Limb (tissue), 2 donors: ENCODE results near the gene ATN1.

ENCODE experiments used
- DNase-seq, 2 donors: peaks; one replicate each; pipeline ENCODE4 v3.0.0-alpha.2; 2016; ENCODE audit errors: extremely low spot score in 2 of 2

Gene ATN1

DNA sequence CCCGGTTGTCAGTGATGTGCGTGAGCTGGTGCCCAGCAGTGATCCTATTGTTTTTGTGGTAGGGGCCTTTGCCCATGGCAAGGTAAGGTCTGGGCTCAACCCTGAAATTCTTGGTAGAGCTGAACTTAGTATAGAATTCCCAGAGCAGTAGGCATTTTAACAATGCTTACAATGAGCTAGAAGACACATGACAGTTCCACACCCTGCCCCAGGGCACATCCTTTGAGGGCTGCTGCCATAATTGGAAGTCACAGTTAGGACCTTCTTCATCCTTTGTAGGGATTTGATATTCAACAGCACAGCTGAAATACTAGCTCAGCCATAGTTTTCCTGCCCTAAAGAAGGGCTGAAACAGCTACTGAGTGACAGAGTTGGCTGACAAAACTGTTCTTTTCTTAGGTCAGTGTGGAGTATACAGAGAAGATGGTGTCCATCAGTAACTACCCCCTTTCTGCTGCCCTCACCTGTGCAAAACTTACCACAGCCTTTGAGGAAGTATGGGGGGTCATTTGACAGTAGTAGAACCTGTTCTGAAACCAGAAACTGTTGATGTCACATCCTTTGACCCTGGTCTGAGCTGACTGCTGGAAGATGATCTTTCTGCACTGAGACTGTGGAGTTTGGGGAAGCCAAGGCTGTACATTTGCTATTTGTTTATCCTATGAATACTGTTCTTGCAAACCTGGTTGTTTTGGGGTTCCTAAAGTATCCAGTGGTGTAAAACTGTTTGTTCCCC is 47.7 kb downstream of the ATN1 start:
- no peak for DNase-seq

DNA sequence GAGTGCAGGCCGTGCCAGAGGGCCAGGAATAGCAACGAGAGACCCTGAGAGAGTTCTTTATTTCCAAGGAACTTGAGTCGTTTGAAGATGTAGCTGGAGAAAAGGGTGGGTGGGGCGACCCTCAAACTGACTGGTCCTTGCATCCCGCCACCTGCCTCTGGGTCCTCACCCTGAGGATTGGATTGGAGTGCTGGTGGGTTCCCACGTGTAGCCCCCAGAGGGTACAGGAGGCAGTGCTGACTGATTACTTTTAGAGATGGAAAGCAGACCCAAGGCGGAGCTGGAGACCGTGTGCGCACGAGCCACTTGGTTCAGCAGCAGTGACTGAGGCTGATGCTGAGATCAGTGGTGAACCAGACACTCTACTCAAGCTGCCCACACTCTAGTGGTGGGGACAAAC is 49.9 kb downstream of the ATN1 start:
- no peak for DNase-seq

DNA sequence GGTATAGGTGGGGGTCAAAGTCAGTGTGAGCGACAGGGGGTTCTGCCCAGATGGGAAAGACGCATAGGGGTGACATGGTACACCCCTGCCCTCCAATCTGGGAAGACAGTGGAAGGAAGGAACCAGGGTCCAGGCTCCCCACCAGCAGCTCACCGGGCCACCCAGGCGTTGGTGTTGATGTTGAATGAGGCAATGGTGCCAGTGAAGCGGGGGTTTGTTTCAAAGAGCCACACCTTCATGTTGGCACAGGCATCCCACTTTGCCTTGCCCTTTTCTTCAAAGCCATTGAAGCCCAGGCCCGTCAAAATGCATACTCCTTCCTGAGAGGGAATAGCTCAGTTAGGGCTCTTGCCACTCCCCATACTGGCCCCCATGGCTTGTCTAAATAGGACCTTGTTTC is 50.4 kb downstream of the ATN1 start:
- no peak for DNase-seq

DNA sequence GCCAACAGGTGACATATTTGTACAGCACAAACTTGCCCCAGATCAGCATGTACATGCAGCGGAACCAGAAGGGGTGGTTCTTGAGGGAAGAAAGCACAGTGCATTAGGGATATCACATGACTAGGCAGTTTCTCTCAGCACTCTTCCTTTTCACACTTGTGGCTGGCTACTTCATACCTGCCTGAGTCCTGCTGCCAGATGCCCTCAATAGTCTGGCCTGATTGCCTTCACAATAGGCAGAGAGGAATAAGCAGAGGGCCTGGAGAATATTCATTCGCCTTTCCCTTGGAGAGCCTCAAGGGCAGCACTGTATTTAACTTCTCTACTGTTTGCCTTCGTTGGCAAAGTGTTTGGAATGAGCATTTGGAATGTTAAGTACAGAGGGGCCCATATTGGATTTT is 50.9 kb downstream of the ATN1 start:
- DNase-seq, result no peak

DNA sequence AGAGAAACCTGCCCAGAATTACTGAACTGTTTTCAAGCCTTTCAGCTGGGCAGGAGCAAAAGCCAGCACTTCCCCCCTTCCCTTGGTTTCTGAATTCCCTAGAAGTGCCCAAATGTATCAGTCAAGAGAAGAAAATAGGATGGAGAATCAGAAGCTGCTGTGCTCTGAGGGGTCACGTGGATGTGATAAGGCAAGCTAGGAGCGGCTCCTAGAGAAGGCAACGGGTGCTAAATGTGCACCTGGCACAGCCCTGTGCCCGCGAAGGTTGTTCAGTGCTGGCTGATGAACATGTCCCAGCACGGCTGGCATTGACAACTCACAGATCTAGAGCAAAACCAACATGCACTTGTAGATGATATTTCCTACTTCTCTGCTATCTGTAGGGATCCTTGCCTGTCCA is 51.3 kb downstream of the ATN1 start:
- DNase-seq, result no peak

DNA sequence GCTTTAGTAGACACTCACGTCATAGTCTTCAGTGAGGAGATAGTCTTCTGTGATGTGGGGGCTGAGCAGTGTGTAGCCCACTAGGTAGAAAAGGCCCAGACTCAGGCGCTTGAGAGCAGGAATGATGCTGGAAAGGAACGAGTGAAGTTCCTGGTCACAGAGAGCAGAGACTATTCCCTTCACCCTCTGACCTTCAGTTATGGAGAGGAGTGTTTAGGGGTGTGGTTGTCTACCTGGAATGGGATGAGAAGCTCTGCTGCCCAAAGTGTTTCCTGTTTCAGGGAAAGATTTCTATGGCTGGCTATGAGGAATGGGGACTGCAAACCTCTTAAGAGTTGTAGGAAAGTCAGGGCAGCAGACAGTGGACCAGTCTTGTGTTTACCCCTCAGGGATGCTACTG is 51.7 kb downstream of the ATN1 start:
- no peak for DNase-seq

DNA sequence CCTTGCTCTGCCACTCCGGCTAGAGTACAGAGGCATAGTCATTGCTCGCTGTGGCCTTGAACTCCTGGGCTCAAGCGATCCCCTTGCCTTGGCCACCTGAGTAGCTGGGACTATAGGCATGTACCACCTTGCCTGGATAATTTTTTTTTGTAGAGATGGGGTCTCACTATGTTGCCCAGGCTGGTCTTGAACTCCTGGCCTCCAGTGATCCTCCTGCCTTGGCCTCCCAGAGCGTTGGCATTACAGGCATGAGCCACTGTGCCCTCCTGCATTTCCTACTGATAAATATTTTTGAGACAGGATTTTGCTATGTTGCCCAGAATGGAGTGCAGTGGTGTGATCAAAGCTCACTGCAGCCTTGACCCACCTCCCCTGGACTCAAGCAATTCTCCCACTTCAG is 52.3 kb downstream of the ATN1 start:
- DNase-seq, result no peak

DNA sequence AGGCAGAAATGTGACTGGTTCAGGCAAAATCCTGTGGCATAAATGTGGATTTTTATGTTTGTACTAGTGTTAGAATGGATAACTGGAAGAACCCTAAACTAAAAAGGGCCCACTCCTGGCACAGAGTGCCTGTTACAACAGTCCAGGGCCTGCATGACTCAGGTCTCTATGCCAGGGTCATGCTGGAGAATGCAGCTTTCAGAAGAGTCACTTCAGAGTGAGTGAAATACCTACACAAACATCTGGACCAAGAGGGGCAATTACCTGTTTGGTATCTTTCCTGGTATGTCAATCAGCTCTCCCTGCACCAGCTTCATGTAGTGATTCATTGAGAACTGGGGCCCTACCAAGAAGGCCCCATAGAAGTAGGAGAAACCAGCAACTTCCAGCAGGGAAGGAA is 53.0 kb downstream of the ATN1 start:
- DNase-seq, result no peak

DNA sequence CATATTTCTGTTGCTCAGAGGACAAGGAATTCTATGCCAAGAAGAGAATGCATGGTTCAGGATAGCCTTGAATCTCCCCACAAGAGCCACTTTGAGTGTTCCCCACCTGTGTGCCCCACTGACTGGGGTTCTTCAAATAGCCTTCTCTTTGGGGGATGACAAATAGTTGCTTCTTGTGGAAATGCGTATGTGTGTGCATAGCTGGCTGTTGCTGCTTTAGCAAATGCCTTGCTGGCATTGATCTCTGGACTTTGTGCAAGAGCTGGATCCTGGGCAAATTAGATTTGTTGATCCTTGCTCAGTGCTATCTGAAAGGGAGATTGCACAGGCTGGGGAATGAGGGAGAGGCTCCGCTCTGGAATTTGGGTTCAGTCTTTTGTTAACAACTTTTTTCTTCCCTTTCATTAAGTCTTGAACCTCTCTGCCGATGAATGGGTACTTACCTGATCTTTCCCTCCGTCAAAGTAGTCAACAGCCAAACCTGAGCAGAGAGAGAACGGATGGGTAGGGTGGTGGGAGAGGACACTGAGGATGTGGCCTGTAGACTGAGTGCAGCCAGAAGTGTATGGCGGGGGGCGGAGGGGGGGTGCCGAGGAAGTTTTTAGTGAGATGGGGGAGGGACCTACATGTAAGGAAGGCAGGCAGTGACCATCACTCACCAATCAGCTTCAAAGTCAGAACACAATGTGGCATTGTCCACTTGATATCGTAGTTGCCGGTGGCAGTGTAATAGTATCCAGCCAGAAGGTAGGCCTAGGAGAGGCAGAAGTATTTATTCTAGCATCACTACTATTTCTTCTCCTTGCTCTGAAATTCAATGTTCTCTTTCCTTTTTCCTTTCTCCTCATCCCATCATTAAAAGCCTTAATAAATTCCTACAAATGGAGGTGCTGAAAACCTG is 53.6 kb downstream of the ATN1 start:
- no peak for DNase-seq

DNA sequence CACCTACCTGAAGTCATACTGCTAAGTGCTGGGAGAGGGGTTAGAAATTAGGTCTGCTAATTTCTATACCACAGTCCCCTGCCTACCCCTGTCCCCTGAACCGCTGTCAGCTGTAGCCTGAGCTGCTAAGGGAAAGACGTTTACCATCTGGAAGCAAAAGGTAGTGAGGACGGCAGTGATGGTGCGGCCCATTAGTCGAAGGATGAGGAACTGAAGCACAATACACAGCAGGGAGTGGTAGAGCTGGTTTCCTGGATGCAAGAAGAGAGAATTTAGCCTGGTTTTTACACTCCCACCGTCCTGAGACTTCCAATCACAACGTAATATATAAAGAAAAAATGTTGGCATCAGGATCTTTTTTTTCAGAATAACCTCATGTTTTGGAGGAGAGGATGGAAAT is 54.8 kb downstream of the ATN1 start:
- no peak for DNase-seq

DNA sequence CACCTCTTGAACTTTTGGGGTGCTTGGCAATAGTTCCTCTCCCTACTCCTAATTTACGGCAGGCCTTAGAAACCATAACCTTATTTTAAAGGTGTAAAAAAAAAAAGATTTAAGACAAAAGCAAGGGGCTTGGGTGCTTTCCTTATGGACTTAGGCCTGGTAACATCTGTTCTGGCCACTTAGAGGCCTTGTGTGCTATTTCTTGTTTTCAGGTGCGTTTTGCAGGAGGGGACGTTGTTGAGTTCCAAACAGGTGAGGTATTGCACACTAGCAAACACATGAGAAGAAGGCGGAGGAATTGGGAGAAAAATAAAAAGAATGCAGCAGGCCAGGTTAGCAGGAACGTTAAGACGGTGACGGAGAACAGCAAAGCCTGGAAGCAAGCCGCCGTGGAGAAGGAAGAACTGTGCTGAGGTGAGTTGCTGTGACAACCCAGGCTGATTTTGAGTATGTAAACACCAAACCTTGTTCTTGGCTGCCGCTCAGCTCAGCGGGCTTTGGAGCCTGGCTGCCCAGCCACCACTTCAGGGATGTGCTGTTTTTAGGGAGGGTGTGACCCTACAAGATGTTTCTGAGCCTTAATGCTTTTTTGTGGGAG is 60.3 kb downstream of the ATN1 start:
- no peak for DNase-seq
